ENCODE results near the gene C4orf46. TPM values are rescaled to one million over a fixed set of nuclear protein-coding genes. Genes with fewer than 3 reads are reported as not detected.

Gene C4orf46
- total and polyA plus RNA-seq, 2 donors from 2014 or later: 1.9 to 3.9 TPM

DNA sequence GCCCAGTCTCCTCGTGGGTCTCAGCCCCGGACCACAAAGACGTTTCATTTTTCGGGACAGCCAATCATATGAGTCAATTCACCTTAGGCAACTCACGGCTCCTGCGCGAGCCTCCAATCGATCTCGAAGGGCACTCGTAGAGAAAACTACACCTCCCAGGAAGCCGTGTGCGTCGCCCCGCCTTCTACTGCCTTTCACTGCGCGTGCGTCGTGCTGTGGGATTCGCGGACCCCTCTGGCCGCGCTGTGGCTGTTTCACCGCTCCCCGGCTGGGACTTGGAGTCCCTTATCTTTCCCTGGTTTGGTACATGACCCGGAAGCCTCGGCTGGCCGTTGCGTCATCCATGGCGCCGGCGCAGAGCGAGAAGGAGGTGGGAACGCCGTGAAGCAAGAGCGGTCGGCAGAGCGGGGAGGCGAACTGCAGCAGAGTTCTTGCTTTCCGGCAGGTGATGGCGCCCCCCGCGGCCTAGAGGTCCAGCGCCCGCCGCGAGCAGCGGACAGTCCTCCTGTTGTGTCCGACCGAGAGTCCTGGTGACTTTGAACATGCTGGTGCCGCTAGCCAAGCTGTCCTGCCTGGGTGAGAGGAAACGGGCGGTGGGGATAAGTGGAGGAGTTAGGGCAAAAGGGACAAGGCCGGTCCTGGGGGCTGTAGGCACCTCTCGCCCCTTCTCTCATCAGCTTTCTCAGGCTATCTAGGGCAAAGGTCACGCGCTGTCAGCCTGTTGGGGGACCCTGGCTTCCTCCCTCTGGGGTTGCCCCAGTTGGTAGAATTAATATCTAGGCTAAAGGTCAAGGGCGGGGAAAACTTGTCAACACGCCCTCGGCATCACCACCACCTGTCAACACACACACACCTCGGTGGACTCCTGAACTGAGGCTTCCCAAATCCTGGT is 474 bp upstream of the C4orf46 start, which contains the start of gene ETFDH:
Gene ETFDH, plus strand, starts transcription at position 382 of the 892 bp plus-strand sequence. Its CDS starts 161 bp downstream, at position 543.
- intact Hi-C loops (cut with DNase I): no loop called here
- no peaks in the 10 kb centered on the region for H3K36me3 ChIP-seq (ENCODE audit: control insufficient read depth in 2 of 3, insufficient read depth in 3 of 3, low read length in 3 of 3)
- H3K27me3 ChIP-seq (ENCODE audit: control insufficient read depth, insufficient read depth, low read length): no peaks in the 10 kb centered on the region
- H3K4me3 ChIP-seq (ENCODE audit: low read length in 3 of 3): peak within 1 kb of the TSS; percentile 85 to 99 (median 92)
- H3K27ac ChIP-seq (ENCODE audit: low read depth in 2 of 2, low read length in 2 of 2): peak within 1 kb of the TSS; percentile 98 to 99
- peaks cover 0 to 6% (median 6%) of the 10 kb centered on the region in 3 donors for H3K4me1 ChIP-seq (ENCODE audit: control insufficient read depth in 2 of 3, insufficient read depth in 2 of 3, low read depth in 1 of 3, low read length in 3 of 3)
- H3K9me3 ChIP-seq (ENCODE audit: control insufficient read depth in 2 of 3, insufficient read depth in 1 of 3, low read length in 3 of 3): no peaks in the 10 kb centered on the region
- FAIRE-seq (peak; percentile 96), DNase-seq (peak; percentile 100)
- TF ChIP-seq, protein P1, sequence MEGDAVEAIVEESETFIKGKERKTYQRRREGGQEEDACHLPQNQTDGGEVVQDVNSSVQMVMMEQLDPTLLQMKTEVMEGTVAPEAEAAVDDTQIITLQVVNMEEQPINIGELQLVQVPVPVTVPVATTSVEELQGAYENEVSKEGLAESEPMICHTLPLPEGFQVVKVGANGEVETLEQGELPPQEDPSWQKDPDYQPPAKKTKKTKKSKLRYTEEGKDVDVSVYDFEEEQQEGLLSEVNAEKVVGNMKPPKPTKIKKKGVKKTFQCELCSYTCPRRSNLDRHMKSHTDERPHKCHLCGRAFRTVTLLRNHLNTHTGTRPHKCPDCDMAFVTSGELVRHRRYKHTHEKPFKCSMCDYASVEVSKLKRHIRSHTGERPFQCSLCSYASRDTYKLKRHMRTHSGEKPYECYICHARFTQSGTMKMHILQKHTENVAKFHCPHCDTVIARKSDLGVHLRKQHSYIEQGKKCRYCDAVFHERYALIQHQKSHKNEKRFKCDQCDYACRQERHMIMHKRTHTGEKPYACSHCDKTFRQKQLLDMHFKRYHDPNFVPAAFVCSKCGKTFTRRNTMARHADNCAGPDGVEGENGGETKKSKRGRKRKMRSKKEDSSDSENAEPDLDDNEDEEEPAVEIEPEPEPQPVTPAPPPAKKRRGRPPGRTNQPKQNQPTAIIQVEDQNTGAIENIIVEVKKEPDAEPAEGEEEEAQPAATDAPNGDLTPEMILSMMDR (IDR thresholded peaks at IDR 0.05; ENCODE audit: borderline replicate concordance, extremely low read depth, insufficient read depth): peak; percentile 65
- H3K9ac ChIP-seq (ENCODE audit: low read length in 3 of 3): peak within 1 kb of the TSS; percentile 88 to 99 (median 92)

DNA sequence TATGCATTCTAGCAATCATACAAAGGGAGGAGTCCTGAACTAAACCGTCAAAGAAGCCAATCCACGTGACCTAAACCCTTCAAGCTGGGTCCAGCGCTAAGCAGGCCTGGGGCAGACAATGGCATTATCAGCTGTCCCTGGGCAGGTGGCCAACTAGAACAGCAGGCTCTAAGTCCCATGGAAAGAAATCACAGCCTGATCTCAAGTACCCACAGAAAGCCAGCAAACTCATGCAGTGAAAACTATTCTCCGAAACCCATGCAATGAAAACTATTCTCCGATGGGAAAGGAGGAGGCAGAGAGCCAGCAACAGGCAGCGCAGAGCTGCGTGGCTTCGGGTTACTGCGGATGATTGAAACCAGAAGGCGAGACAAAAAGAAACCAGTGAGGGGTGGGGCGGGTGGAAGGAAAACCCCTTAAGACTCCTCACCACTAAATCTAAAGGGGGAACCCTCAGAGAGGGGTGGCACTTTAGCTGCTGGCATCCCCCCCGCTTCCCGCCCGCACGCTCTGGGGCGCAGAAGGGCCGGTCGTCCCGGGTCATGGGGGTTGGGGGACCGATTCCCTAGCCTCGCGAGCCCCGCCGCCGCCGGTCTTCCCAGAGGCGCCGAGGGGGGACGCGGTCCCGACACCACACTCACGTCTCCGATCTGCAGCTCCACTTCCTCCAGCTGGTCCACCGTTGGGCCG is 567 bp downstream of the C4orf46 start:
- Histone ChIP-seq H3K4me1 (ENCODE audit: control insufficient read depth in 2 of 3, insufficient read depth in 2 of 3, low read depth in 1 of 3, low read length in 3 of 3) (peaks cover 0 to 6% (median 6%) of the 10 kb centered on the region in 3 donors), H3K36me3 (ENCODE audit: control insufficient read depth in 2 of 3, insufficient read depth in 3 of 3, low read length in 3 of 3) (no peaks in the 10 kb centered on the region), H3K27me3 (ENCODE audit: control insufficient read depth, insufficient read depth, low read length) (no peaks in the 10 kb centered on the region), H3K9ac (ENCODE audit: low read length in 3 of 3) (peak overlapping the region; percentile 43 to 88 (median 60)), H3K27ac (ENCODE audit: low read depth in 2 of 2, low read length in 2 of 2) (peak overlapping the region; percentile 98 to 99), H3K9me3 (ENCODE audit: control insufficient read depth in 2 of 3, insufficient read depth in 1 of 3, low read length in 3 of 3) (no peaks in the 10 kb centered on the region), H3K4me3 (ENCODE audit: low read length in 3 of 3) (peak overlapping the region; percentile 77 to 99 (median 92))
- intact Hi-C loops (cut with DNase I): no loop called here
- no peak for FAIRE-seq
- TF ChIP-seq, protein P1 (IDR thresholded peaks at IDR 0.05; ENCODE audit: borderline replicate concordance, extremely low read depth, insufficient read depth): no peak
- peak; percentile 73 to 88 (median 84) for DNase-seq

DNA sequence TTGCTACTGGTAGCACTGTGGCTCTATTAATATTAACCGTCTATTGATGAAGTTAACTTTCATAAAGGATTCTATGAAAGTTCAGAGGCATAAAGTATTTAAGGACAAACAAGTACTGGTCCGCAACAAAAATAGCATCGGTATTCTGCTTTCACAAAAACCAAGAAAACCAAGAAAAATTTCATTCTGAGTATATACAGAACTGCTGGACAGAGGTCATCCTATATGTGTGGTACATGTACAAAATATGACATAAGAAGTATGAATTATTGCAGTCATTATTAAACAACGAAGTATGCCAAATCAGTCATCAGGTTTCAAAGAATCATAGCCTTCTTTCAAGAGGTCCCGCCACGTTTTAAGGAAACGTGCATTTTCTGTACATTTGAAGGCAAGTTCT is 2.4 kb downstream of the C4orf46 start:
- H3K9me3 ChIP-seq (ENCODE audit: control insufficient read depth in 2 of 3, insufficient read depth in 1 of 3, low read length in 3 of 3): no peaks in the 10 kb centered on the region
- intact Hi-C loops (cut with DNase I): no loop called here
- no peak overlapping the region for H3K9ac ChIP-seq (ENCODE audit: low read length in 3 of 3)
- FAIRE-seq (no peak), DNase-seq (no peak)
- TF ChIP-seq, protein P1 (IDR thresholded peaks at IDR 0.05; ENCODE audit: borderline replicate concordance, extremely low read depth, insufficient read depth): no peak
- no peak overlapping the region for H3K4me3 ChIP-seq (ENCODE audit: low read length in 3 of 3)
- H3K4me1 ChIP-seq (ENCODE audit: control insufficient read depth in 2 of 3, insufficient read depth in 2 of 3, low read depth in 1 of 3, low read length in 3 of 3): peaks cover 0 to 6% (median 6%) of the 10 kb centered on the region in 3 donors
- no peaks in the 10 kb centered on the region for H3K27me3 ChIP-seq (ENCODE audit: control insufficient read depth, insufficient read depth, low read length)
- H3K27ac ChIP-seq (ENCODE audit: low read depth in 2 of 2, low read length in 2 of 2): no peak overlapping the region
- no peaks in the 10 kb centered on the region for H3K36me3 ChIP-seq (ENCODE audit: control insufficient read depth in 2 of 3, insufficient read depth in 3 of 3, low read length in 3 of 3)

Data from kidney (tissue), 14 donors.